ENCODE data around the gene UBLCP1.

Gene UBLCP1

DNA sequence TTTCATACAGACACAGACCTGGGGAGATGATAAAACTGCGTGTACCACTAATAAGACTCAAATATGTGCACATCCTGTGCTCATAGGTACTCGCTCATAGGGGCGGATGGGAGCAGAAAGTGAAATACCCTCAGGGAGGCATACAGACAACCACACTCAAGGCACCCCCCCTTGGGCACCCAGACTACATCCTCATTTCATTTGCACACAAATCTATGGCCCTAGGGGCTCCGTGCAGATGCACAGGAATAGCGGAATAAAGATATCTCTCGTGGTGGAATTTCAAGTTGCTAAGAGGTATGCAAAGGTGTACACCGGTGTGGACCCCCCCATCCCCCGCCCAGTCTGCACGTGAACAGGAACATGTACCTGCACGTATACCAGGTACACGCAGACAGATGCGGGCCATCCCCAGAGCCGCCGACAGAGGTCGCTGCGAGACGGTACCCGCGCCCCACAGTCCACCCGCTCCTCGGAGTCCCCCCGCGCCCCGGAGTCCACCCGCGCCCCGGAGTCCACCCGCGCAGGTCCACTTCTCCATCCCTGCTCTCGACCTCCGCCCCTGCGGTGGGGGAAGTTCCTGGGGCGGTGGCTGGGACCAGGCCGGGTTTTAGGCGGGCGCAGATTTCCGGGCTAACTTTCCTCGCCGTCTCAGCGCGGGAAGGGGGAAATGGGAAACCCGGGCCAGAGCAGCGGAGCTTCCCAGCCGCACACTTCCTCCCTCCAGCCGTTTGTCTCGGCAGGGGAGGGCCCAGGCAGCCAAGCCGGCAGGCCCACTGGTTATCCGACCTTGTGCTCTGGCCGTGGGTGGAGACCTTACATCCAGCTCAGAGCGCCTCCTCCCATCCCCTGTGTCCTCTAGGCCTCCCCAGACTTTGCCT lies 68.2 kb downstream of the UBLCP1 start (continued):
- TF ChIP-seq ZBTB48 (tag by site-specific recombination; IDR thresholded peaks at IDR 0.05) (no peak), MYNN (tag by site-specific recombination; IDR thresholded peaks at IDR 0.05; ENCODE audit: borderline replicate concordance) (no peak), ZFP69B (tag by site-specific recombination; IDR thresholded peaks at IDR 0.05) (0 out of 2 replicates have a peak, but pooled peaks have one; percentile 23), OSR2 (tag by site-specific recombination; IDR thresholded peaks at IDR 0.05) (no peak), ZNF132 (tag by site-specific recombination; IDR thresholded peaks at IDR 0.05; ENCODE audit: borderline replicate concordance) (no peak)

DNA sequence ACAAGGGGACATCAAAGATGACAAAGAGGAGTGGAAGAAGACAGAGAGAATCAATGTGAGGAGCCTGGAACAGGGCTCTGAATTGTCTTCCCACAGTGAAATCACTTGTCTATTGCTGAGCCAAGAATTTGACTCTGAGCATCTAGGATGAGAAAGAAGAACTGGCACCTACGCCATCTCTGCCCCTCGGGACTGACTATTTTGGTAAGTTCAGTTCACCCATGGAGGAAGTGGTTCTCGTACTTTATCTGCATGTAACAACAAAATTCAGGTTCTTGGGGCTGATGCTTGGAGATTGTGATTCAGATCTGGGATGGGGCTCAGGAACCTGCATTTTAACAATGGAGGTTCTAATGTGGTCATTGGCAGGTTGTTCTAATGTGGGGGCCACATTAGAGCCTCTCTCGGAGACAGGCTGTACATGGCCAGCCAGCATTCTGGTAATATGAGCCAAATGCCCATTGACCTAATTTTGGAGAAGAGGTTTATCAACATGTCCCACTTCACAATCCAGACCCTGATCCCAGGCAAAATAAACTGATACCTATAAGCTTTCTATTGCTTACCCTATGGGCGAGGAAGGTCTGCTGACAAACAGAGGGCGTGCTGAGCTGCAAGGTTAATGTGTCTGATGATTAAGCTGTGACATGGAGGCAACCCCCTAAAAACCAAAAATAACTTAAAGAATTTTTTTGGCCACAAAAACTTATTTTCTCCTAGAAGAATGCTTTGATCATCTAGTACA lies 69.9 kb downstream of the UBLCP1 start:
- H3K4me1 ChIP-seq (ENCODE audit: control insufficient read depth, insufficient read depth, low read length): peaks cover 3% of the 10 kb centered on the region; the same call in 1 of the 2 replicates
- no peak overlapping the region for H3K4me3 ChIP-seq (ENCODE audit: low read depth, low read length)
- no peak for TF ChIP-seq TCF7L2 (IDR thresholded peaks at IDR 0.05; ENCODE audit: borderline replicate concordance, low read depth, low read length)
- no peak for TF ChIP-seq ZNF510 (tag by site-specific recombination; IDR thresholded peaks at IDR 0.05; ENCODE audit: insufficient replicate concordance)
- TF ChIP-seq, protein P1, sequence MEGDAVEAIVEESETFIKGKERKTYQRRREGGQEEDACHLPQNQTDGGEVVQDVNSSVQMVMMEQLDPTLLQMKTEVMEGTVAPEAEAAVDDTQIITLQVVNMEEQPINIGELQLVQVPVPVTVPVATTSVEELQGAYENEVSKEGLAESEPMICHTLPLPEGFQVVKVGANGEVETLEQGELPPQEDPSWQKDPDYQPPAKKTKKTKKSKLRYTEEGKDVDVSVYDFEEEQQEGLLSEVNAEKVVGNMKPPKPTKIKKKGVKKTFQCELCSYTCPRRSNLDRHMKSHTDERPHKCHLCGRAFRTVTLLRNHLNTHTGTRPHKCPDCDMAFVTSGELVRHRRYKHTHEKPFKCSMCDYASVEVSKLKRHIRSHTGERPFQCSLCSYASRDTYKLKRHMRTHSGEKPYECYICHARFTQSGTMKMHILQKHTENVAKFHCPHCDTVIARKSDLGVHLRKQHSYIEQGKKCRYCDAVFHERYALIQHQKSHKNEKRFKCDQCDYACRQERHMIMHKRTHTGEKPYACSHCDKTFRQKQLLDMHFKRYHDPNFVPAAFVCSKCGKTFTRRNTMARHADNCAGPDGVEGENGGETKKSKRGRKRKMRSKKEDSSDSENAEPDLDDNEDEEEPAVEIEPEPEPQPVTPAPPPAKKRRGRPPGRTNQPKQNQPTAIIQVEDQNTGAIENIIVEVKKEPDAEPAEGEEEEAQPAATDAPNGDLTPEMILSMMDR (tag by site-specific recombination; IDR thresholded peaks at IDR 0.05): no peak
- TF ChIP-seq ZNF10 (tag by site-specific recombination; IDR thresholded peaks at IDR 0.05): no peak
- no peak for TF ChIP-seq ZNF433 (tag by site-specific recombination; IDR thresholded peaks at IDR 0.05; ENCODE audit: low read depth)
- TF ChIP-seq OSR2 (tag by site-specific recombination; IDR thresholded peaks at IDR 0.05): no peak
- no peak for TF ChIP-seq ZNF837 (tag by site-specific recombination; IDR thresholded peaks at IDR 0.05)
- TF ChIP-seq, protein P2, sequence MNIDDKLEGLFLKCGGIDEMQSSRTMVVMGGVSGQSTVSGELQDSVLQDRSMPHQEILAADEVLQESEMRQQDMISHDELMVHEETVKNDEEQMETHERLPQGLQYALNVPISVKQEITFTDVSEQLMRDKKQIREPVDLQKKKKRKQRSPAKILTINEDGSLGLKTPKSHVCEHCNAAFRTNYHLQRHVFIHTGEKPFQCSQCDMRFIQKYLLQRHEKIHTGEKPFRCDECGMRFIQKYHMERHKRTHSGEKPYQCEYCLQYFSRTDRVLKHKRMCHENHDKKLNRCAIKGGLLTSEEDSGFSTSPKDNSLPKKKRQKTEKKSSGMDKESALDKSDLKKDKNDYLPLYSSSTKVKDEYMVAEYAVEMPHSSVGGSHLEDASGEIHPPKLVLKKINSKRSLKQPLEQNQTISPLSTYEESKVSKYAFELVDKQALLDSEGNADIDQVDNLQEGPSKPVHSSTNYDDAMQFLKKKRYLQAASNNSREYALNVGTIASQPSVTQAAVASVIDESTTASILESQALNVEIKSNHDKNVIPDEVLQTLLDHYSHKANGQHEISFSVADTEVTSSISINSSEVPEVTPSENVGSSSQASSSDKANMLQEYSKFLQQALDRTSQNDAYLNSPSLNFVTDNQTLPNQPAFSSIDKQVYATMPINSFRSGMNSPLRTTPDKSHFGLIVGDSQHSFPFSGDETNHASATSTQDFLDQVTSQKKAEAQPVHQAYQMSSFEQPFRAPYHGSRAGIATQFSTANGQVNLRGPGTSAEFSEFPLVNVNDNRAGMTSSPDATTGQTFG (tag by site-specific recombination; IDR thresholded peaks at IDR 0.05; ENCODE audit: borderline replicate concordance): no peak
- TF ChIP-seq GLI4 (tag by site-specific recombination; IDR thresholded peaks at IDR 0.05): no peak
- TF ChIP-seq ZNF335 (tag by site-specific recombination; conservative IDR thresholded peaks at IDR 0.05): 0 out of 2 replicates have a peak, but pooled peaks have one; percentile 15
- TF ChIP-seq, protein P3, sequence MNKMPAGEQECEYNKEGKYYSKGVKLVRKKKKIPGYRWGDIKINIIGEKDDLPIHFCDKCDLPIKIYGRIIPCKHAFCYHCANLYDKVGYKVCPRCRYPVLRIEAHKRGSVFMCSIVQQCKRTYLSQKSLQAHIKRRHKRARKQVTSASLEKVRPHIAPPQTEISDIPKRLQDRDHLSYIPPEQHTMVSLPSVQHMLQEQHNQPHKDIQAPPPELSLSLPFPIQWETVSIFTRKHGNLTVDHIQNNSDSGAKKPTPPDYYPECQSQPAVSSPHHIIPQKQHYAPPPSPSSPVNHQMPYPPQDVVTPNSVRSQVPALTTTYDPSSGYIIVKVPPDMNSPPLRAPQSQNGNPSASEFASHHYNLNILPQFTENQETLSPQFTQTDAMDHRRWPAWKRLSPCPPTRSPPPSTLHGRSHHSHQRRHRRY (tag by site-specific recombination; IDR thresholded peaks at IDR 0.05): no peak
- TF ChIP-seq ZBTB20 (tag by site-specific recombination; IDR thresholded peaks at IDR 0.05): peak; percentile 49; the same call in 1 of the 2 replicates
- TF ChIP-seq YY2 (tag by site-specific recombination; IDR thresholded peaks at IDR 0.05): no peak
- no peak for TF ChIP-seq ZFP69B (tag by site-specific recombination; IDR thresholded peaks at IDR 0.05)
- no peaks in the 10 kb centered on the region for H3K9me3 ChIP-seq (ENCODE audit: control insufficient read depth, insufficient read depth, low read depth, low read length)
- H3K27ac ChIP-seq (ENCODE audit: extremely low read depth, low read depth, low read length): no peak overlapping the region
- CTCF ChIA-PET: interaction anchor here (0.7 to 2.6 kb wide), 8 partner anchors 8 to 131 kb away, joined by 3 to 22 read pairs (median 8); no protein-coding TSS in a partner anchor
- POLR2A ChIA-PET: interaction anchor here (1.6 kb wide), 1 partner anchor 69 kb away, joined by 3 read pairs; no protein-coding TSS in a partner anchor
- no peaks in the 10 kb centered on the region for H3K36me3 ChIP-seq (ENCODE audit: control insufficient read depth in 2 of 2, insufficient read depth in 1 of 2, low read length in 2 of 2)
